MCF 10A (cell line): ENCODE data around the gene LYRM2. TPM values are rescaled to one million over a fixed set of nuclear protein-coding genes. Genes with fewer than 3 reads are reported as not detected.

Experiments used
- BruUV-seq: library from RNA; stranded (reverse); fragments of 400-500 nt; replicated peaks from 2 replicates; lab custom pipeline; 2021; lab: Mats Ljungman, UMichigan
- CTCF ChIA-PET: fragments of 300-600 bp; sonication (Branson Sonifier 250); formaldehyde crosslinking; extraction: SDS; loops from one replicate; lab custom pipeline; 2021; ENCODE audit warnings: antibody characterized with exemption, inconsistent platforms; lab: Yijun Ruan, JAX
- POLR2A ChIA-PET: fragments of 300-600, 350-650 bp; sonication (Branson Sonifier 250); formaldehyde crosslinking; extraction: SDS; loops from one replicate; lab custom pipeline; 2020; ENCODE audit warnings: antibody characterized with exemption, inconsistent platforms; lab: Yijun Ruan, JAX
- DNase-seq: peaks from one replicate; pipeline ENCODE4 v3.0.0-alpha.2; 2018; ENCODE audit not compliant: unreplicated experiment
- H3K27ac Mint-ChIP-seq: one replicate; pipeline ENCODE4 v1.8.0; 2022; ENCODE audit warnings: mild to moderate bottlenecking, low read depth, mixed read lengths; ENCODE audit not compliant: unreplicated experiment
- H3K27me3 Mint-ChIP-seq: one replicate; pipeline ENCODE4 v1.8.0; 2022; ENCODE audit warnings: mixed read lengths; ENCODE audit not compliant: insufficient read depth, unreplicated experiment
- H3K36me3 Mint-ChIP-seq: one replicate; pipeline ENCODE4 v1.8.0; 2022; ENCODE audit warnings: mild to moderate bottlenecking, moderate library complexity, mixed read lengths; ENCODE audit not compliant: insufficient read depth, unreplicated experiment
- H3K4me1 Mint-ChIP-seq: one replicate; pipeline ENCODE4 v1.8.0; 2022; ENCODE audit warnings: mixed read lengths; ENCODE audit not compliant: insufficient read depth, unreplicated experiment
- H3K4me3 Mint-ChIP-seq: one replicate; pipeline ENCODE4 v1.8.0; 2022; ENCODE audit warnings: mild to moderate bottlenecking, moderate library complexity, mixed read lengths; ENCODE audit not compliant: unreplicated experiment
- H3K9me3 Mint-ChIP-seq: one replicate; pipeline ENCODE4 v1.8.0; 2022; ENCODE audit warnings: mixed read lengths; ENCODE audit not compliant: unreplicated experiment
- intact Hi-C: fragments of 100-400 bp; cut with micrococcal nuclease; formaldehyde crosslinking; loops from 2 replicates; pipeline ENCODE4 v1.14.1; 2022
- total RNA-seq: library from RNA; stranded (reverse); gene quantifications from 2 replicates; pipeline ENCODE4 v1.2.3, GENCODE V29; 2022
- TF ChIP-seq, protein P1 (sequence below): fragments of 200-600 bp; IDR thresholded peaks from one replicate; pipeline ENCODE4 v1.8.0; 2022; ENCODE audit warnings: antibody characterized with exemption, mild to moderate bottlenecking; ENCODE audit not compliant: unreplicated experiment

LYRM2 gene
- total RNA-seq, 1 experiment from 2014 or later: 41.1 TPM

DNA sequence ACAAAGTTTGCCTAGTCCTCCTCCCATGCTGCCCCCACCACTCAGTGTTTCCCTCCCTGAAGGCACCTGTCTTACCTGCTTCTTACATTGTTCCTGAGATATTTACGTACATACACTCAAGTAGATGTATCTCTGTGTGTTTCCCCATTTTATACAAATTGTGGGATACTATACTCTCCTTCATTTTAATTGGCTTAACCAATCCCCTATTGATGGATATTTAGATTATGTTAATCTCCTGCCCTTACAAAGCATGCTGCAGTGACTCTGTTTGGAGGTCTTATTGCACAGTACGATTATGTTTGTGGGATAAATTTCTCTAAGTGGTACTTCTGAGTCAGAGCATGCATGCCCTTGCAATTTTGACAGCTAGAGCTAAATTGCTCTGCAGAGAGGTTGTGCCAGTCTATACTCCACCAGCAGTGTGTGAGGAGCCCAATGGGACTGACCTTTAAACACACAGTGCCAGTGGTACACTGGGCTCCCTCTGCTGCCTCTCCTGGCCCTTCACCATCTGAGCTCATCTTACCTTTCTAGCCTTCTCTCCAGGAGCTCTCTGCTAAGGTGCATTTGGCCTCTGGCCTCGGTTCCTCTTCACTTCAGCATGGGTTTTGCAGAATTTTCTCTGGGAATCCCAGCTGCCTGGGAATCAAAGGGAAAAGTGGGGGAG lies 57.4 kb downstream of the LYRM2 start:
- intact Hi-C loops: no loop called here
- no peaks in the 10 kb centered on the region for H3K9me3 Mint-ChIP-seq
- TF ChIP-seq, protein P1, sequence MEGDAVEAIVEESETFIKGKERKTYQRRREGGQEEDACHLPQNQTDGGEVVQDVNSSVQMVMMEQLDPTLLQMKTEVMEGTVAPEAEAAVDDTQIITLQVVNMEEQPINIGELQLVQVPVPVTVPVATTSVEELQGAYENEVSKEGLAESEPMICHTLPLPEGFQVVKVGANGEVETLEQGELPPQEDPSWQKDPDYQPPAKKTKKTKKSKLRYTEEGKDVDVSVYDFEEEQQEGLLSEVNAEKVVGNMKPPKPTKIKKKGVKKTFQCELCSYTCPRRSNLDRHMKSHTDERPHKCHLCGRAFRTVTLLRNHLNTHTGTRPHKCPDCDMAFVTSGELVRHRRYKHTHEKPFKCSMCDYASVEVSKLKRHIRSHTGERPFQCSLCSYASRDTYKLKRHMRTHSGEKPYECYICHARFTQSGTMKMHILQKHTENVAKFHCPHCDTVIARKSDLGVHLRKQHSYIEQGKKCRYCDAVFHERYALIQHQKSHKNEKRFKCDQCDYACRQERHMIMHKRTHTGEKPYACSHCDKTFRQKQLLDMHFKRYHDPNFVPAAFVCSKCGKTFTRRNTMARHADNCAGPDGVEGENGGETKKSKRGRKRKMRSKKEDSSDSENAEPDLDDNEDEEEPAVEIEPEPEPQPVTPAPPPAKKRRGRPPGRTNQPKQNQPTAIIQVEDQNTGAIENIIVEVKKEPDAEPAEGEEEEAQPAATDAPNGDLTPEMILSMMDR: no peak
- no peak overlapping the region for H3K27ac Mint-ChIP-seq
- no TSS peak for BruUV-seq
- H3K4me3 Mint-ChIP-seq: no peak overlapping the region
- H3K4me1 Mint-ChIP-seq: no peaks in the 10 kb centered on the region
- POLR2A ChIA-PET: no interaction called here
- CTCF ChIA-PET: interaction anchor here (0.6 to 1.6 kb wide), 3 partner anchors 17 to 212 kb away, joined by 3 to 4 read pairs (median 3); no protein-coding TSS in a partner anchor
- peaks cover 45% of the 10 kb centered on the region for H3K27me3 Mint-ChIP-seq
- DNase-seq: no peak
- H3K36me3 Mint-ChIP-seq: no peaks in the 10 kb centered on the region

DNA sequence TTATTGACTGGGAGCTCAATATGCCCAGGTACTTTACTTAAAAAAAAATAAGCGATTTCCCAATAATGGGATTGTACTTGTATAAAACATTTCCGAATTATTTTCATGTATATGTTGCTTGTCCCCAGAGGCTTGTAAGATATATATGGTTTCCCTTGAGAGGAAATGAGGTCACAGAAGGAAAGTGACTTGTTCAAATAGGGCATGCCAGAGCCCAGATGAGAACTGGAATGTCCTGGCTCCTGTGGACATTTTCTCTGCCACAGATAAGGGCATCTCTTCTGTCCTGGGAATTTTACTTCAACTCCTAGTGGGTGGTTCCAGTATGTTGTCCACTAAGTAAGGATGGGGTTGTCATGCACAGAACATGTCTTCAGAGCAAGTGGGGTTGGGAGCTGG lies 63.0 kb downstream of the LYRM2 start:
- intact Hi-C loops: no loop called here
- Mint-ChIP-seq H3K4me3 (no peak overlapping the region), H3K4me1 (no peaks in the 10 kb centered on the region), H3K9me3 (no peaks in the 10 kb centered on the region), H3K27ac (no peak overlapping the region), H3K27me3 (peaks cover 48% of the 10 kb centered on the region), H3K36me3 (no peaks in the 10 kb centered on the region)
- TF ChIP-seq, protein P1: no peak
- ChIA-PET CTCF (no interaction called here), POLR2A (no interaction called here)
- no peak for DNase-seq
- BruUV-seq: no TSS peak

DNA sequence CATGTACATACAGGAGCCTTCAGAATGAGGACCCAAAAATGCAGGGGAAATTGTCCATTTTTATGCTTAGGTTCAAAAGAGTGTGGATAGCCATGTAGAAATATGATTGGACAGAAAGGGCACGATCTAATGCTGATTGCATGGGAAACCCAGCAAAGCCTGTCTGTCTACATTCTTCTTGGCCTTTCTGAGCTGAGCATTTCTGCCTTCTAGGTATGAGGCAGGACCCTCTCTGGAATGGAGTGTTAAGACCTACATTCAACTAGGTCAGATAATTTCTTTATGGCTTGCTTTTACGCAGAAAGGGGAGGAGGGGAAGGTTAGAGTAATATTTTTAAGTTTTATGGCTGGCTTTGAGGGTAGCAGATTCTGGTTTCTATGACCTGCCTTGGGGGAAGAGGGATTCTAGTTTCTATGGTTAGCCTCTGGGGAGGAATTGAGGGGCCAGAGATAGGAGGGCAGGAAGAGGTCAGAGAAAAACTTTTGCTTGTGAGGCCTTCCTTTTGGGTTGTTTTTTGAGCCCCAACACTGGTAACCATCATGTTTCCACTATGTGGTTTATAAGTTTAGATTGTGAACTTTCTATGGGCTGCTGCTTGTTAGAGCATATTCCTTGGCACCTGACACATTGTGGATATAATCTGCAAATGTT lies 63.5 kb downstream of the LYRM2 start:
- DNase-seq: no peak
- BruUV-seq: no TSS peak
- H3K9me3 Mint-ChIP-seq: no peaks in the 10 kb centered on the region
- TF ChIP-seq, protein P1: no peak
- CTCF ChIA-PET: interaction anchor here (0.6 kb wide), 1 partner anchor 79 kb away, joined by 3 read pairs; no protein-coding TSS in a partner anchor
- H3K27me3 Mint-ChIP-seq: peaks cover 48% of the 10 kb centered on the region
- no peak overlapping the region for H3K4me3 Mint-ChIP-seq
- no peaks in the 10 kb centered on the region for H3K4me1 Mint-ChIP-seq
- H3K36me3 Mint-ChIP-seq: no peaks in the 10 kb centered on the region
- POLR2A ChIA-PET: no interaction called here
- no peak overlapping the region for H3K27ac Mint-ChIP-seq
- intact Hi-C loops: no loop called here

DNA sequence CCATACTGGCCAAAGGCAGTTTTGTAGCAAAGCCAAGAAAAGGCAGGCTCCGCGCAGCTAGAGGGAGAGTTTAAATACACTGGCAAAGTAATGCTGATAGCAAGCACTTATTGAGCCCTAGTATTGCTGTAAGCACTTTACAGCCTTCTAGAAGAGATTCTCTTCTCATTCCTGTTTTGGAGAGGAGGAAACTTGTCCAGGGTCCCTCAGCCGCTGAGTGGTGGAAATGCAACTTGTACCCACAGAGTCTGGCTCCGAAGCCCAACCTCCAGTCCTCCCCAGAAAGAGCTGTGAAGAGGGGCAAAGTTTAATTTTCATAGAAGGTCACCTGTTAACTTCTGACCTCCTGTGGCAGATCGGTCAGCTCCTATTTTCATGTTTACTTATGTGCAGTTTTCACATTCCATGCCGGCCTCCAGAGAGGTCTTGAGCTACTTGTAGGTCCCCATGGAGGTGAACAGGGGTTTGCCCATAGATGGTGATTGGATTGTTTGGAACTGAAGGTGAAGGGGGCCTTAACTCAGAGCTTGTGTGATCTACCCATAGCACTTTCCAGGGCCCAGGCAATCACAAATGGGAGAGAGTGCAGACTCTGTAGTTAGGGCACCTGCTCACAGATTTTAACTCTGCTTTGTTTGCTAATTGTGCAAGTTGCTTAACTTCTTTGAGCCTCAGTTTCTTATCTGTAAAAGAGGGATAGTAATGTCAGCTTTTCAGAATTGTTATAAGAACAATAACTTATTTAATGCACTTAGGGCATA lies 70.7 kb downstream of the LYRM2 start:
- CTCF ChIA-PET: interaction anchor here (0.6 to 1.8 kb wide), 2 partner anchors 135 to 153 kb away, joined by 3 to 8 read pairs; partner anchors contain the start of gene ANKRD6
- Mint-ChIP-seq H3K27ac (no peak overlapping the region), H3K4me3 (no peak overlapping the region), H3K9me3 (no peaks in the 10 kb centered on the region), H3K4me1 (no peaks in the 10 kb centered on the region), H3K27me3 (peaks cover 82% of the 10 kb centered on the region), H3K36me3 (no peaks in the 10 kb centered on the region)
- DNase-seq: no peak
- POLR2A ChIA-PET: no interaction called here
- no TSS peak for BruUV-seq
- TF ChIP-seq, protein P1: no peak
- intact Hi-C loops: no loop called here
